CD8-positive, alpha-beta memory T cell (primary cell): ENCODE results near the gene ACBD5. TPM values are rescaled to one million over a fixed set of nuclear protein-coding genes. Genes with fewer than 3 reads are reported as not detected.
"Not testable (repeated sequence)": the region's sequence is repeated elsewhere in the genome, so short reads cannot be mapped to it uniquely, and the experiment has no call there.

ENCODE experiments used
- CTCF ChIA-PET: fragments of 350-600 bp; sonication (Branson Sonifier 250); formaldehyde crosslinking; loops from one replicate; lab custom pipeline; 2021; ENCODE audit warnings: antibody characterized with exemption; lab: Charles Lee
- POLR2A ChIA-PET: fragments of 350-600 bp; sonication (Branson Sonifier 250); formaldehyde crosslinking; loops from one replicate; lab custom pipeline; 2021; ENCODE audit warnings: antibody characterized with exemption; lab: Charles Lee
- DNase-seq, 5 donors: peaks; one replicate each; pipeline versions ENCODE4 v3.0.0 to v3.0.0-alpha.2; 2020 to 2022; ENCODE audit warnings: mixed read lengths in 1 of 5
- H3K27ac ChIP-seq: one replicate; pipeline ENCODE4 v1.7.0; 2013; ENCODE audit warnings: low read depth, mild to moderate bottlenecking, low read length, moderate library complexity
- H3K27me3 ChIP-seq: 2 replicates; pipeline ENCODE4 v1.7.0; 2013; ENCODE audit warnings: low read length, mild to moderate bottlenecking; ENCODE audit not compliant: insufficient read depth, poor library complexity, severe bottlenecking
- H3K36me3 ChIP-seq: 2 replicates; pipeline ENCODE4 v1.7.0; 2013; ENCODE audit warnings: mild to moderate bottlenecking, low read length, moderate library complexity; ENCODE audit not compliant: insufficient read depth
- H3K4me1 ChIP-seq: 2 replicates; pipeline ENCODE4 v1.7.0; 2013; ENCODE audit warnings: mild to moderate bottlenecking, low read length, moderate library complexity; ENCODE audit not compliant: insufficient read depth
- H3K4me3 ChIP-seq: 2 replicates; pipeline ENCODE4 v1.7.0; 2013; ENCODE audit warnings: mild to moderate bottlenecking, low read length
- H3K9me3 ChIP-seq: 2 replicates; pipeline ENCODE4 v1.7.0; 2013; ENCODE audit warnings: mild to moderate bottlenecking, low read length
- H3K27ac Mint-ChIP-seq, 8 donors: one replicate each; pipeline ENCODE4 v1.8.0; 2020 to 2021; ENCODE audit warnings: mixed read lengths in 8 of 8, mild to moderate bottlenecking in 6 of 8, inconsistent platforms in 3 of 8, moderate library complexity in 3 of 8
- H3K27me3 Mint-ChIP-seq, 2 donors: one replicate each; pipeline ENCODE4 v1.8.0; 2020 to 2021; ENCODE audit warnings: mixed read lengths in 2 of 2, mild to moderate bottlenecking in 1 of 2, moderate library complexity in 1 of 2
- H3K36me3 Mint-ChIP-seq, 3 donors: one replicate each; pipeline ENCODE4 v1.8.0; 2020 to 2021; ENCODE audit warnings: mixed read lengths in 3 of 3, inconsistent platforms in 1 of 3, mild to moderate bottlenecking in 1 of 3
- H3K4me1 Mint-ChIP-seq, 3 donors: one replicate each; pipeline ENCODE4 v1.8.0; 2020 to 2021; ENCODE audit warnings: mixed read lengths in 3 of 3, inconsistent platforms in 1 of 3, mild to moderate bottlenecking in 1 of 3
- H3K4me3 Mint-ChIP-seq, 7 donors: one replicate each; pipeline ENCODE4 v1.8.0; 2020 to 2021; ENCODE audit warnings: mixed read lengths in 7 of 7, mild to moderate bottlenecking in 6 of 7, moderate library complexity in 4 of 7, inconsistent platforms in 2 of 7
- H3K9me3 Mint-ChIP-seq, 5 donors: one replicate each; pipeline ENCODE4 v1.8.0; 2020 to 2022; ENCODE audit warnings: mixed read lengths in 5 of 5, mild to moderate bottlenecking in 3 of 5, moderate library complexity in 2 of 5, inconsistent platforms in 1 of 5
- polyA plus RNA-seq: library from polyadenylated mRNA; unstranded; fragments of 300-500 nt; fragmentation: Illumina TruSeq; gene quantifications from one replicate; pipeline ENCODE4 v1.2.3, GENCODE V29; 2021
- total RNA-seq, 2 experiments: library from RNA; stranded (reverse); gene quantifications; one replicate each; pipeline ENCODE4 v1.2.3, GENCODE V29; 2021

The ACBD5 gene
- total and polyA plus RNA-seq, 3 experiments from 2014 or later, result 13.2 to 21.3 (median 19.2) TPM

DNA sequence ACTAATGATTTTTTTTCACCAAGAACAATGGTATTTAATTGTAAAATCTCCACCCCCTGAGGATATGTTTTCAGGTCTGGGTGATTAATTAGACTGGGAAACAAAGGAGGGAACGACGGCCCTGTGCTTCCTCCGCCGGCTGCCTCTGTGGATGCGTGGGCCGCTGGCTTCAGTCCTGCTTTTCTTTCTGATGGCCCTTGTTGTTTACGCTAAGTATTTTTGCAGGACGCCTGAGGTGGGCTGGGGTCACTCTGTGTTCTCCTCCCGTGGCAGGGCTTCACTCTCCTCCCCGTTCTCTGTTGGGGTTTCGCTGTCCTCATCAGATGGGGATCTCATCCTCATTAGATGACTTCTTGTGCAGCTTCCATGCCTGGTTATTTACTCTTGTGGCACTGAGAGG is 5.2 kb upstream of the ACBD5 start:
- Histone ChIP-seq H3K27me3 (no peaks in the 10 kb centered on the region), H3K4me1 (peaks cover 18% of the 10 kb centered on the region), H3K9me3 (no peaks in the 10 kb centered on the region), H3K27ac (no peak overlapping the region), H3K36me3 (no peaks in the 10 kb centered on the region), H3K4me3 (no peak overlapping the region)
- Mint-ChIP-seq H3K36me3 (peaks cover 0 to 19% (median 0%) of the 10 kb centered on the region in 3 donors), H3K4me1 (peaks cover 21 to 29% (median 24%) of the 10 kb centered on the region in 3 donors), H3K27ac (peak overlapping the region in 1 of 8 donors; percentile 25), H3K27me3 (peaks cover 0 to 4% of the 10 kb centered on the region in 2 donors), H3K9me3 (peaks cover 0 to 2% (median 0%) of the 10 kb centered on the region in 5 donors), H3K4me3 (peak overlapping the region in 2 of 7 donors; percentile 39 to 83)
- ChIA-PET POLR2A (no interaction called here), CTCF (interaction anchor here (0.6 kb wide), 1 partner anchor 22 kb away, joined by 3 read pairs; no protein-coding TSS in a partner anchor)
- DNase-seq, result no peak

DNA sequence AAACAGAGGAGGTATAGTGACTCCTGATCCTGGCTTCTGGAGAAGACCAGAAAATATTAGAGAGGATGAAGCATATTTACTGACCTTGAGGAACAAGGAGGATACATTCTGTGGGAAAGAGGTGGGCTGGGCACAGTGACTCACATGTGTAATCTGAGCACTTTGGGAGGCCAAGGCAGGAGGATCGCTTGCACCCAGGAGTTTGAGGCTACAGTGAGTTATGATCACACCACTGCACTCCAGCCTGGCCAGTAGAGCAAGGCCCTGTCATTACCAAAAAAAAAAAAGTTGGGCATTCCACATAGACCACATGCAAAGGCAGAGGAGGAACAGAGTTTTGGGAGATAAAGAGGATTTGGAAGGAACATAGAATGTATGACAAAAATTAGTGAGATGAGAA is 4.4 kb upstream of the ACBD5 start:
- Histone ChIP-seq H3K36me3 (no peaks in the 10 kb centered on the region), H3K27me3 (no peaks in the 10 kb centered on the region), H3K27ac (no peak overlapping the region), H3K4me1 (peaks cover 18% of the 10 kb centered on the region), H3K4me3 (no peak overlapping the region), H3K9me3 (no peaks in the 10 kb centered on the region)
- Mint-ChIP-seq H3K27me3 (peaks cover 0 to 4% of the 10 kb centered on the region in 2 donors), H3K4me3 (no peak overlapping the region), H3K36me3 (peaks cover 0 to 26% (median 0%) of the 10 kb centered on the region in 3 donors), H3K4me1 (peaks cover 25 to 32% (median 27%) of the 10 kb centered on the region in 3 donors), H3K9me3 (peaks cover 0 to 2% (median 0%) of the 10 kb centered on the region in 5 donors), H3K27ac (peak overlapping the region in 3 of 8 donors; percentile 27 to 91 (median 47))
- POLR2A ChIA-PET, result no interaction called here
- no peak for DNase-seq
- CTCF ChIA-PET, result no interaction called here

DNA sequence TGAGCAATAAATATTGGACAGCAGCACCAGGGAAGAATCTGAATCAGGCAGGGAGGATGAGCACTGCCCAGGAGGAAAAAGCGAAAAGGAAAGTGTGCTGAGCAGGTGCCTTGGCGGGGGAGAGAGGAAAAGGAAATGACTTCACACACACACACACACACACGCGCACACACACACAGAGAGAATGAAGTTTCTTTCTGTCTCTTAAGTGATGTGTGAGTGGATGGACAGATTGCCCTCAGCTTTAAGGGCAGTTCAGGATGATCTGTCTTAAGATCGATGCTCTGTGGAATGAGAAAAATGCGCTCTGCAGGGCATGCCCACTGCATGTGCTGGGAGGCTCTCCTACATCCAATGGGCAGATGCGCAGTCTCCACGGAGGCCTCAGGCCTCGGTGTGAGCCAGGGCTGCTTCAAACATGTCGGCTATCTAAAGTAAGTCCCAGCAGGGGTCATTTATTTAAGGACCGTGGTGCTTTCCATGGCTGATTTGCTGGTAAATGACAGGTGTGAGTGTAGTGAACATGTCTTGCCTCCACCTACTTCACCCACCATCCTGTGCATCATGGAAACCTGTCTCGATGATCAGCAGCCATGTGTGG is 2.5 kb upstream of the ACBD5 start:
- Mint-ChIP-seq H3K27me3 (peaks cover 0 to 4% of the 10 kb centered on the region in 2 donors), H3K4me1 (peaks cover 34 to 52% (median 43%) of the 10 kb centered on the region in 3 donors), H3K27ac (peak overlapping the region; percentile 95 to 99 (median 97)), H3K9me3 (peaks cover 0 to 2% (median 0%) of the 10 kb centered on the region in 5 donors), H3K36me3 (peaks cover 0 to 30% (median 0%) of the 10 kb centered on the region in 3 donors), H3K4me3 (peak overlapping the region; percentile 89 to 99 (median 93))
- H3K36me3 ChIP-seq, result no peaks in the 10 kb centered on the region
- peak; percentile 48 to 85 (median 74) for DNase-seq
- H3K27ac ChIP-seq, result peak overlapping the region; percentile 91
- H3K9me3 ChIP-seq, result no peaks in the 10 kb centered on the region
- POLR2A ChIA-PET, result interaction anchor here (1.3 to 2.7 kb wide), 6 partner anchors 9 to 261 kb away, joined by 3 to 33 read pairs (median 11); partner anchors contain the start of genes MASTL, RAB18 and YME1L1
- H3K4me1 ChIP-seq, result peaks cover 18% of the 10 kb centered on the region
- no peaks in the 10 kb centered on the region for H3K27me3 ChIP-seq
- CTCF ChIA-PET, result interaction anchor here (1.2 to 2.9 kb wide), 5 partner anchors 9 to 261 kb away, joined by 3 to 30 read pairs (median 8); partner anchors contain the start of genes RAB18 and YME1L1
- peak overlapping the region; percentile 93 for H3K4me3 ChIP-seq

DNA sequence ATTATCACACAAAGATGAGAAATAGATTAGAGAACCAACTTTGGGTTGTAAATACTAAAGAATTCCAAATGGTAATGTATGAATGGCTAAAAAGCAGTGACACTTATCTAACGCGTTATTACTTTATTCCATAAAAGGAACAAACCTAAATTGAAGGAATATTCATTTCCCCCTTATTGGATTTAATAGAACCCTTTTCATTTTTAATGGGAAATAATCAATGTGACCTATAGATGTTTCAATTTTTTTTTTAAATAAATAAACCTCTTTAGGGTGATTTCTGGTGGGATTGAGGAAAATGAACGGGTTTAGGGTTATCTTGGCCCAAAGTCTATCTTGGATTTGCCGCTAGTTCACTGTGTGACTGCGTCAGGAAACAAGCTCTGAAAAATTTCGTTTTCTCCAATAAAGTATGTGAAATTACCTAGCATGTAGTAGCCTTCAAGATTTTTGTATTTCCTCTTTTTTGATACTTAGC is 1.9 kb upstream of the ACBD5 start:
- POLR2A ChIA-PET, result interaction anchor here (1.0 to 2.7 kb wide), 7 partner anchors 10 to 261 kb away, joined by 3 to 33 read pairs (median 6); partner anchors contain the start of genes MASTL, RAB18 and YME1L1
- peak overlapping the region; percentile 91 for H3K27ac ChIP-seq
- H3K36me3 Mint-ChIP-seq, result peaks cover 0 to 31% (median 0%) of the 10 kb centered on the region in 3 donors
- peaks cover 35 to 54% (median 45%) of the 10 kb centered on the region in 3 donors for H3K4me1 Mint-ChIP-seq
- H3K4me3 ChIP-seq, result peak overlapping the region; percentile 93
- CTCF ChIA-PET, result interaction anchor here (1.2 to 2.9 kb wide), 5 partner anchors 9 to 262 kb away, joined by 3 to 30 read pairs (median 8); partner anchors contain the start of genes RAB18 and YME1L1
- H3K4me3 Mint-ChIP-seq, result peak overlapping the region; percentile 89 to 99 (median 93)
- H3K9me3 ChIP-seq, result no peaks in the 10 kb centered on the region
- peaks cover 0 to 2% (median 0%) of the 10 kb centered on the region in 5 donors for H3K9me3 Mint-ChIP-seq
- H3K27me3 ChIP-seq, result no peaks in the 10 kb centered on the region
- peak overlapping the region; percentile 95 to 99 (median 97) for H3K27ac Mint-ChIP-seq
- DNase-seq, result no peak
- peaks cover 0 to 4% of the 10 kb centered on the region in 2 donors for H3K27me3 Mint-ChIP-seq
- peaks cover 18% of the 10 kb centered on the region for H3K4me1 ChIP-seq
- no peaks in the 10 kb centered on the region for H3K36me3 ChIP-seq

DNA sequence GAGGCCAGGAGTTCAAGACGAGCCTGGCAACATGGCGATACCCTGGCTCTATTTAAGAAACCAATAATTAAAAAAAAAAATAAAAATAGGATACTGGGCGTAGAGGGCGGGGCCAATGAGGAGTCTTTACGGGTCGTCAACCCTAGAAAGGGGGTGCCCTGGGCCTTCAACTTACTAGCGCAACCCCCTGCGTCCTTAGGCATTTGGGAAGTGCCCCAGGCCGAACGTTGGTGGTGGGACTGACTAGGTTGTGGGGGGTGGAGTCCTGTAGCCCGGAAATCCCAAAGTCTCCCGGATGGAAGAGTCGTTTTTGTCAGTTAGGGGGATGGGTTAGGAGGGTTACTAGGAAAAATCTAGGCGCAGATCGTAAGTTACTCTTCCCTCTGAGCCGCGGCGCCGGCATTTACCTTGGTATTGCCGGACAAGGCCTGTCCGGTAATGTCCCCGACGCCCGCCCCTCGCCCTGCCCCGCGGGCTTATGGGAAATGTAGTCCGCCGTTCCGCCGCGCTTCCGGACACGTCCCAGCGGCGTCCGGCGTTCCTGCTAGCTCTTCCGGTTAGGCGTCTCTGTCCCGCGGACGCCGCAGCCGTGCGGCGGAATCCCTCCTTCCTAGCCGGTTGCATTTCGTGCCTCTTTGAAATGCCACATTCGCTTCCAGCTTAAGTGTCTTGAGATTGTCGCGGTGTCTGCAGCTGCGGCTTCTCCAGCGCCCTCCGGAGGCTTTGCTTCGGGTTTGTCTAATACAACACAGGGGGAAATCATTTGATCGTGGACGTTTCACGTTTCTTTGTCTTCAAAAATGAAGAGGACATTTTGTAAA is 1.3 kb upstream of the ACBD5 start:
- H3K27ac ChIP-seq, result peak overlapping the region; percentile 91
- H3K27ac Mint-ChIP-seq, result peak overlapping the region; percentile 95 to 99 (median 97)
- peaks cover 35 to 54% (median 51%) of the 10 kb centered on the region in 3 donors for H3K4me1 Mint-ChIP-seq
- DNase-seq, result peak; percentile 82 to 91 (median 84)
- POLR2A ChIA-PET, result interaction anchor here (1.0 to 2.7 kb wide), 7 partner anchors 11 to 262 kb away, joined by 3 to 33 read pairs (median 6); partner anchors contain the start of genes MASTL, RAB18 and YME1L1
- no peaks in the 10 kb centered on the region for H3K36me3 ChIP-seq
- H3K4me3 ChIP-seq, result peak overlapping the region; percentile 93
- peaks cover 0 to 4% of the 10 kb centered on the region in 2 donors for H3K27me3 Mint-ChIP-seq
- peaks cover 18% of the 10 kb centered on the region for H3K4me1 ChIP-seq
- H3K9me3 ChIP-seq, result no peaks in the 10 kb centered on the region
- no peaks in the 10 kb centered on the region for H3K27me3 ChIP-seq
- peak overlapping the region; percentile 89 to 99 (median 93) for H3K4me3 Mint-ChIP-seq
- H3K9me3 Mint-ChIP-seq, result peaks cover 0 to 2% (median 0%) of the 10 kb centered on the region in 5 donors
- peaks cover 0 to 31% (median 0%) of the 10 kb centered on the region in 3 donors for H3K36me3 Mint-ChIP-seq
- CTCF ChIA-PET, result interaction anchor here (1.2 to 2.9 kb wide), 4 partner anchors 10 to 262 kb away, joined by 3 to 30 read pairs (median 6); partner anchors contain the start of genes RAB18 and YME1L1

DNA sequence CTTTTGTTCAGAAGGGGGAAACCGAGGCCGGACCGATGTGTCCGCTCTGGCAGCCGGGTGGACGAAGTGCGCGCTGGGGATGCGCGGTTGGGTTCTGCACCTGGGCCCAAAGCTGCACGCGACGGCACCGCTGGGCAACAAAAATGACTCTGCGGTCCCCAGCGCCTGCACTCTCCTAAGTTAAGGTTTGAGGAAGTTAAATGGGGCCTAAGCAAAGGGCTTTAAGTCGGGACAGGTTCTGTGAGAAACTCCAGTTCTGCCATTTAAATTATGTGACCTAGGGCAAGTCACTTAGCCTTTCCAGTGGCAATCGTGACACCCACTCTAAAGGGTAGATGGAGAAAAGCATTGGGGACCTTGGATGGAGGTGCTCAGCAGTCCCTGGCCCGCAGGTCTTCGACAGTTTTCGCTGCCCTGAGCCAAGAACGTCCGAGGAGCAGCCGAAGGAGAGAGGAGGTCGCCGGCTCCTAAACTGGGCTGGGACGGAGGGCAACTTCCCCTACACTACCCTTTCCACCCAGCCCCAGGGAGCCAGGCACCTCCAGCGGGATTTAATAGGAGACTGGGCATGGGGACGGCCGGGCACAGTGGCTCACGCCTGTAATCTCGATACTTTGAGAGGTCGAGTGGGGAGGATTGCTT is 534 bp upstream of the ACBD5 start:
- peak in 3 of 5 donors; percentile 18 to 57 (median 39) for DNase-seq
- Histone ChIP-seq H3K4me1 (peaks cover 18% of the 10 kb centered on the region), H3K27ac (peak overlapping the region; percentile 91), H3K36me3 (no peaks in the 10 kb centered on the region), H3K4me3 (peak overlapping the region; percentile 93), H3K27me3 (no peaks in the 10 kb centered on the region), H3K9me3 (no peaks in the 10 kb centered on the region)
- ChIA-PET CTCF (interaction anchor here (2.3 to 5.5 kb wide), 2 partner anchors 10 to 17 kb away, joined by 8 to 30 read pairs; no protein-coding TSS in a partner anchor), POLR2A (interaction anchor here (0.8 to 2.3 kb wide), 5 partner anchors 16 to 264 kb away, joined by 3 to 20 read pairs (median 4); partner anchors contain the start of genes MASTL and YME1L1)
- peaks cover 0 to 31% (median 0%) of the 10 kb centered on the region in 3 donors for H3K36me3 Mint-ChIP-seq
- peaks cover 0 to 2% (median 0%) of the 10 kb centered on the region in 5 donors for H3K9me3 Mint-ChIP-seq
- peaks cover 0 to 4% of the 10 kb centered on the region in 2 donors for H3K27me3 Mint-ChIP-seq
- peak overlapping the region; percentile 95 to 99 (median 97) for H3K27ac Mint-ChIP-seq
- peaks cover 35 to 54% (median 51%) of the 10 kb centered on the region in 3 donors for H3K4me1 Mint-ChIP-seq
- H3K4me3 Mint-ChIP-seq, result peak overlapping the region; percentile 89 to 99 (median 93)

DNA sequence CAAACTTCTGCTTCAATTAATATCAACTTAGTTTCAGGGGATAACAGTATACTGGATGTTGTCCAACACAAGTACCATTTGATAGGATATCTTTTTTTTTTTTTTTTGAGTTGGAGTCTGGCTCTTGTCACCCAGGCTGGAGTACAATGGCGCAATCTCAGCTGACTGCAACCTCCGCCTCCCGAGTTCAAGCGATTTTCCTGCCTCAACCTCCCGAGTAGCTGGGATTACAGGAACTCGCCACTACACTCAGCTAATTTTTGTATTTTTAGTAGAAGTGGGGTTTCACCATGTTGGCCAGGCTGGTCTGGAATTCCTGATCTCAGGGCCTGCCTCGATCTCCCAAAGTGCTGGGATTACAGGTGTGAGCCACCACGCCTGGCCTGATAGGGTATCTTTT is 3.1 kb downstream of the ACBD5 start:
- H3K27me3 ChIP-seq, H3K9me3 ChIP-seq, POLR2A ChIA-PET, DNase-seq, H3K27me3 Mint-ChIP-seq, H3K9me3 Mint-ChIP-seq, H3K27ac ChIP-seq, H3K4me3 ChIP-seq, H3K36me3 ChIP-seq: not testable (repeated sequence)
- H3K4me1 ChIP-seq, result peaks cover 13% of the 10 kb centered on the region
- Mint-ChIP-seq H3K4me1 (peaks cover 24 to 48% (median 46%) of the 10 kb centered on the region in 3 donors), H3K36me3 (peaks cover 0 to 39% (median 0%) of the 10 kb centered on the region in 3 donors), H3K4me3 (peak overlapping the region in 1 of 7 donors; percentile 65), H3K27ac (peak overlapping the region in 1 of 8 donors; percentile 50)
- CTCF ChIA-PET, result interaction anchor here (1.4 to 5.5 kb wide), 3 partner anchors 11 to 14 kb away, joined by 3 to 30 read pairs (median 20); no protein-coding TSS in a partner anchor
